Panc1 (cell line): ENCODE results near the gene PSPC1. TPM values are rescaled to one million over a fixed set of nuclear protein-coding genes. Genes with fewer than 3 reads are reported as not detected.

Source experiments
- total RNA-seq: library from RNA; stranded (reverse); gene quantifications from one replicate; pipeline ENCODE4 v1.2.1, GENCODE V29; 2021; ENCODE audit not compliant: unreplicated experiment

Gene PSPC1
- total RNA-seq, 1 experiment from 2014 or later: 39.1 TPM

Other genes starting within 250 kb of the PSPC1 start
- not detected for gene TPTE2, start 221.4 kb downstream of the PSPC1 start, total RNA-seq
- gene MPHOSPH8, start 149.3 kb downstream of the PSPC1 start, total RNA-seq: 20.6 TPM
- gene ZMYM5, start 80.7 kb upstream of the PSPC1 start, total RNA-seq: 11.8 TPM
- gene ZMYM2, start 175.8 kb upstream of the PSPC1 start, total RNA-seq: 64.3 TPM